ENCODE measurements around the gene HJV.

Gene HJV

GRCh38 chr1:145988773-145989172 lies 32.8 kb downstream of the HJV start:
- no peak for DNase-seq (ENCODE audit: low spot score)

GRCh38 chr1:145987926-145988325 lies 33.6 kb downstream of the HJV start:
- no peak for DNase-seq (ENCODE audit: low spot score)
- TF ChIP-seq CTCF (IDR thresholded peaks at IDR 0.05; ENCODE audit: extremely low read depth, missing control alignments), result no peak

More at GRCh38 chr1:145988773-145989172, 32.8 kb downstream of the HJV start:
- no peak for TF ChIP-seq CTCF (IDR thresholded peaks at IDR 0.05; ENCODE audit: extremely low read depth, missing control alignments)

GRCh38 chr1:145986551-145986950 lies 35.0 kb downstream of the HJV start:
- DNase-seq (ENCODE audit: low spot score), result no peak
- no peak for TF ChIP-seq CTCF (IDR thresholded peaks at IDR 0.05; ENCODE audit: extremely low read depth, missing control alignments)

GRCh38 chr1:145985502-145986439 lies 35.8 kb downstream of the HJV start:
- TF ChIP-seq CTCF (IDR thresholded peaks at IDR 0.05; ENCODE audit: extremely low read depth, missing control alignments), result no peak
- no peak for DNase-seq (ENCODE audit: low spot score)

GRCh38 chr1:145985129-145985501 lies 36.4 kb downstream of the HJV start:
- no peak for TF ChIP-seq CTCF (IDR thresholded peaks at IDR 0.05; ENCODE audit: extremely low read depth, missing control alignments)
- DNase-seq (ENCODE audit: low spot score), result no peak

- DNase-seq (ENCODE audit: low spot score), result no peak
Observed at GRCh38 chr1:145983960-145984830, 37.3 kb downstream of the HJV start.

More at GRCh38 chr1:145983960-145984830, 37.3 kb downstream of the HJV start:
- TF ChIP-seq CTCF (IDR thresholded peaks at IDR 0.05; ENCODE audit: extremely low read depth, missing control alignments), result no peak

Data from GM20000 (cell line).